HepG2 (cell line): ENCODE measurements around the gene PANK4. TPM values are rescaled to one million over a fixed set of nuclear protein-coding genes. Genes with fewer than 3 reads are reported as not detected.

Experiments
- ATAC-seq: fragments of 200-7000 bp; cut with Tn5 transposase; 3 replicates; pipeline ENCODE4 v1.9.1; 2020; ENCODE audit warnings: mild to moderate bottlenecking, moderate library complexity
- BruUV-seq: library from RNA; stranded (reverse); fragments of 400-500 nt; replicated peaks from 2 replicates; lab custom pipeline; 2021; lab: Mats Ljungman, UMichigan
- CTCF ChIA-PET: fragments of 300-600 bp; formaldehyde crosslinking; extraction: SDS; loops from one replicate; lab custom pipeline; 2021; ENCODE audit warnings: low total read pairs, inconsistent platforms, low intra/inter-chr PET ratio; lab: Yijun Ruan, JAX
- POLR2A ChIA-PET: fragments of 350-600 bp; sonication (Branson Sonifier 250); formaldehyde crosslinking; loops from one replicate; lab custom pipeline; 2020; ENCODE audit warnings: antibody characterized with exemption, inconsistent platforms; lab: Yijun Ruan, JAX
- DNase-seq: peaks from one replicate; pipeline ENCODE4 v3.0.0-alpha.2; 2015; ENCODE audit warnings: low spot score
- FAIRE-seq: peaks from 3 replicates; lab custom pipeline; 2011; peaks lifted over from hg19 to GRCh38; lab: Jason Lieb, UNC
- H2AFZ ChIP-seq: one replicate; pipeline ENCODE4 v1.6.1; 2011; ENCODE audit warnings: low read length, inconsistent platforms
- H3K27ac ChIP-seq: fragments of 300-600 bp; 3 replicates; pipeline ENCODE4 v1.8.0; 2011; ENCODE audit warnings: mixed run types, mild to moderate bottlenecking, mixed read lengths, low read length, inconsistent platforms; ENCODE audit not compliant: insufficient read depth; ENCODE audit errors: extremely low read length
- H3K27me3 ChIP-seq, 2 experiments: fragments of 200-600 bp in 1 of 2; 2 replicates in 1 of 2; 3 replicates in 1 of 2; pipeline versions ENCODE4 v1.6.0 to v1.8.0; 2011; ENCODE audit warnings: low read length in 2 of 2, mild to moderate bottlenecking in 2 of 2, moderate library complexity in 2 of 2, inconsistent platforms in 1 of 2; ENCODE audit not compliant: insufficient read depth in 2 of 2, control insufficient read depth in 1 of 2
- H3K36me3 ChIP-seq, 2 experiments: fragments of 200-600 bp in 1 of 2; replicated peaks in 1 of 2; 2 replicates in 1 of 2; 3 replicates in 1 of 2; pipeline versions ENCODE4 v1.5.1 to v1.8.0; 2011; ENCODE audit warnings: low read length in 2 of 2, inconsistent platforms in 1 of 2; ENCODE audit not compliant: insufficient read depth in 2 of 2, control insufficient read depth in 1 of 2
- H3K4me1 ChIP-seq: 2 replicates; pipeline ENCODE4 v1.5.1; 2012; ENCODE audit warnings: low read length, inconsistent platforms; ENCODE audit not compliant: insufficient read depth
- H3K4me2 ChIP-seq: 2 replicates; pipeline ENCODE4 v1.6.0; 2011; ENCODE audit warnings: low read depth, low read length, inconsistent platforms
- H3K4me3 ChIP-seq, 3 experiments: fragments of 200-600 bp in 1 of 3; sonication (generic), shearing (Covaris generic) in 1 of 3; replicated peaks in 1 of 3; 2 replicates each; pipeline ENCODE4 v1.5.1; 2011 to 2016; ENCODE audit warnings: low read length in 3 of 3, inconsistent platforms in 2 of 3, low read depth in 2 of 3, mild to moderate bottlenecking in 2 of 3, control low read depth in 1 of 3, mixed read lengths in 1 of 3; ENCODE audit not compliant: insufficient read depth in 1 of 3
- H3K79me2 ChIP-seq: one replicate; pipeline ENCODE4 v1.6.1; 2011; ENCODE audit warnings: low read length, inconsistent platforms; ENCODE audit not compliant: insufficient read depth
- H3K9ac ChIP-seq: 2 replicates; pipeline ENCODE4 v1.6.0; 2011; ENCODE audit warnings: mild to moderate bottlenecking, low read depth, low read length, inconsistent platforms; ENCODE audit not compliant: insufficient read depth
- H3K9me3 ChIP-seq: 2 replicates; pipeline ENCODE4 v1.5.1; 2012; ENCODE audit warnings: mild to moderate bottlenecking, low read length
- H4K20me1 ChIP-seq: 2 replicates; pipeline ENCODE4 v1.6.0; 2011; ENCODE audit warnings: inconsistent platforms, mild to moderate bottlenecking, low read length, moderate library complexity; ENCODE audit not compliant: insufficient read depth
- IRF2 ChIP-seq: IDR thresholded peaks from 2 replicates; pipeline ENCODE4 v1.6.1; 2018; ENCODE audit warnings: missing genetic modification reagents, missing compliant biosample characterization
- NFE2L2 ChIP-seq: fragments of 150-350 bp; IDR thresholded peaks from 2 replicates; pipeline ENCODE4 v1.6.1; 2014; ENCODE audit warnings: low read length
- PHB2 ChIP-seq: fragments of 450-650 bp; IDR thresholded peaks from 2 replicates; pipeline ENCODE4 v1.6.1; 2018; ENCODE audit not compliant: partially characterized antibody
- RBM22 ChIP-seq: fragments of 200-400 bp; formaldehyde crosslinking; optimal IDR thresholded peaks from 2 replicates; pipeline ENCODE3; 2017; ENCODE audit warnings: mild to moderate bottlenecking, low read length, moderate library complexity
- SOX5 ChIP-seq: IDR thresholded peaks from 2 replicates; pipeline ENCODE4 v1.6.1; 2016; ENCODE audit warnings: borderline replicate concordance
- ZNF12 ChIP-seq: sonication (generic); formaldehyde crosslinking; IDR thresholded peaks from 2 replicates; pipeline ENCODE4 v1.5.0; 2020; ENCODE audit warnings: missing genetic modification reagents
- ZNF317 ChIP-seq: sonication (generic); formaldehyde crosslinking; IDR thresholded peaks from 2 replicates; pipeline ENCODE4 v1.5.0; 2020; ENCODE audit warnings: mild to moderate bottlenecking, missing genetic modification reagents
- ZNF501 ChIP-seq: sonication (generic); formaldehyde crosslinking; IDR thresholded peaks from 2 replicates; pipeline ENCODE4 v1.5.1; 2020; ENCODE audit warnings: mild to moderate bottlenecking, moderate library complexity, missing genetic modification reagents
- ZNF552 ChIP-seq: sonication (generic); formaldehyde crosslinking; IDR thresholded peaks from 2 replicates; pipeline ENCODE4 v1.9.0; 2022; ENCODE audit warnings: missing genetic modification reagents, mild to moderate bottlenecking, borderline replicate concordance
- ZNF781 ChIP-seq: sonication (generic); formaldehyde crosslinking; IDR thresholded peaks from 2 replicates; pipeline ENCODE4 v1.5.1; 2020; ENCODE audit warnings: borderline replicate concordance, mild to moderate bottlenecking, missing genetic modification reagents; ENCODE audit errors: not compliant biosample characterization
- WGBS: methylation state at CpG from one replicate; pipeline ENCODE4 v1.1.6; 2017; ENCODE audit warnings: low lambda C conversion rate; 5-methylcytosine and 5-hydroxymethylcytosine counted together
- in situ Hi-C: cut with HindIII; loops from 2 replicates; pipeline ENCODE4 v1.10.0; 2017; ENCODE audit warnings: low pct_unique_long_range_greater_than_20kb; ENCODE audit not compliant: extremely low pct_ligation_motif_present
- intact Hi-C: fragments of 100-400 bp; cut with micrococcal nuclease; formaldehyde crosslinking; loops from one replicate; pipeline ENCODE4 v1.10.0; 2022; ENCODE audit not compliant: unreplicated experiment
- polyA plus RNA-seq, 8 experiments: library from polyadenylated mRNA; depleted of rRNA in 3 of 8; stranded (reverse) in 7 of 8; unstranded in 1 of 8; fragments of >200 nt; fragmentation: Illumina TruSeq in 4 of 8; extraction: Trizol in 4 of 8; gene quantifications; 2 replicates each; pipeline versions ENCODE4 v1.2.1 to v1.2.3, GENCODE V29; 2011 to 2016; ENCODE audit warnings: low read depth in 4 of 8, missing spikeins in 1 of 8, mixed read lengths in 1 of 8; ENCODE audit not compliant: insufficient read depth in 1 of 8
- total RNA-seq, 5 experiments: library from RNA; depleted of rRNA; stranded (reverse); fragments of >200 nt; fragmentation: Illumina TruSeq; extraction: Trizol; gene quantifications; 2 replicates each; pipeline ENCODE4 v1.2.3, GENCODE V29; 2016; ENCODE audit warnings: low read depth in 1 of 5
- TF ChIP-seq, protein P1 (sequence below): sonication (generic); formaldehyde crosslinking; IDR thresholded peaks from 2 replicates; pipeline ENCODE4 v1.5.0; 2020; ENCODE audit warnings: missing genetic modification reagents, mild to moderate bottlenecking, borderline replicate concordance

Gene PANK4
- total and polyA plus RNA-seq, 2 of the 13 experiments (the other 11 are each of a cell fraction or from before 2014, with no cell fraction given): 17.4 to 19.3 TPM

DNA sequence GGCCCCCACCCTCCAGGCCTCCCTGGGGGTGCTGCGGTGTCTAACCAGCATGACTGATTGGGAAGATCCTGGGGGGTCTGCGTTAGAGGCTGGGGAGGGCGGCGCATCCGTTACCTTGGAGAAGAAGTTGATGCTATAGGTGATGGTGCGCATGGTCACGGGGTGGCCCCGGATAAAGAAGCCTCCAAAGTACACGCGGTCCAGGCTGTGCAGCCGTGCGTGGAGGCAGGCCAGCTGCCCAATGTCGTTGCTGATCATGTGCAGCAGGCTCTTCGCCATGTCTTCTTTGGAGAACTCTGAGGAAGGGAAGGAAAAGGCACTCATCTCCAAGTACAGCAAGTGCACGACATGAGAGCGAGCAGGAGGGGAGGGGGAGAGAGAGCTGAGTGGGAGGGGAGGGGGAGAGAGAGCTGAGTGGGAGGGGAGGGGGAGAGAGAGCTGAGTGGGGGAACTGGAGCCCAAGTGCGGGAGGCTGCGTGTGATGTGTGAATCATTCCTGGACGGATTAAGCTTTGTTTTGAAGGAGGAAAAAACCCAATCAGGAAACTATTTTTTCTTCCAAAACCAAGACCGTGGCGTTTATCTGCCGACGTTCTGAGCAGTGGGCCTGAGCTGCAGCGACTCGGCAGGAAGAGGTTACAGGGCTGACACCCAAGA, 7.2 kb downstream of the PANK4 start:
- DNase-seq (no peak), FAIRE-seq (no peak), ATAC-seq (no peak)
- in situ Hi-C loops: loop anchor here (25.0 kb wide), 1 partner anchor 332 kb away; the partner anchor contains the start of gene FAAP20
- H3K9me3 ChIP-seq: no peaks in the 10 kb centered on the region
- H2AFZ ChIP-seq: no peak overlapping the region
- peaks cover 16% of the 10 kb centered on the region for H3K79me2 ChIP-seq
- POLR2A ChIA-PET: no interaction called here
- no peak overlapping the region for H3K27ac ChIP-seq
- no TSS peak for BruUV-seq
- no peak overlapping the region for H3K4me2 ChIP-seq
- no peak overlapping the region for H3K4me3 ChIP-seq
- peaks cover 23% of the 10 kb centered on the region for H3K4me1 ChIP-seq
- 95% methylated on average over 25 of the region's 25 CpGs for WGBS
- H3K36me3 ChIP-seq: peaks cover 25 to 67% of the 10 kb centered on the region in 2 experiments; a peak in 4 of 5 replicates
- H3K9ac ChIP-seq: no peak overlapping the region
- TF ChIP-seq PHB2 (no peak), ZNF317 (CRISPR knock-in tag) (no peak), ZNF781 (no peak), ZNF12 (CRISPR knock-in tag) (no peak), SOX5 (CRISPR knock-in tag) (no peak)
- intact Hi-C loops: no loop called here
- CTCF ChIA-PET: no interaction called here
- H3K27me3 ChIP-seq: no peaks in the 10 kb centered on the region
- peaks cover 16% of the 10 kb centered on the region; the same call in 1 of the 2 replicates for H4K20me1 ChIP-seq

GRCh38 chr1:2518528-2518927, 7.9 kb downstream of the PANK4 start:
- Histone ChIP-seq H3K36me3 (peaks cover 23 to 73% of the 10 kb centered on the region in 2 experiments; a peak in 4 of 5 replicates), H3K4me3 (no peak overlapping the region), H3K9ac (no peak overlapping the region), H2AFZ (no peak overlapping the region), H3K9me3 (no peaks in the 10 kb centered on the region), H3K79me2 (peaks cover 10% of the 10 kb centered on the region), H3K4me1 (peaks cover 16% of the 10 kb centered on the region), H3K27me3 (no peaks in the 10 kb centered on the region), H4K20me1 (peaks cover 11% of the 10 kb centered on the region; the same call in 1 of the 2 replicates), H3K4me2 (no peak overlapping the region), H3K27ac (no peak overlapping the region)
- 98% methylated on average over 24 of the region's 26 CpGs for WGBS
- ChIA-PET CTCF (no interaction called here), POLR2A (no interaction called here)
- no peak for DNase-seq
- FAIRE-seq: no peak
- no TSS peak for BruUV-seq
- no peak for ATAC-seq
- in situ Hi-C loops: loop anchor here (25.0 kb wide), 1 partner anchor 331 kb away; the partner anchor contains the start of gene FAAP20
- intact Hi-C loops: no loop called here
- TF ChIP-seq RBM22: peak; percentile 27
- no peak for TF ChIP-seq ZNF501
- no peak for TF ChIP-seq ZNF552 (CRISPR knock-in tag)
- no peak for TF ChIP-seq IRF2 (CRISPR knock-in tag)
- TF ChIP-seq NFE2L2: no peak
- TF ChIP-seq, protein P1, sequence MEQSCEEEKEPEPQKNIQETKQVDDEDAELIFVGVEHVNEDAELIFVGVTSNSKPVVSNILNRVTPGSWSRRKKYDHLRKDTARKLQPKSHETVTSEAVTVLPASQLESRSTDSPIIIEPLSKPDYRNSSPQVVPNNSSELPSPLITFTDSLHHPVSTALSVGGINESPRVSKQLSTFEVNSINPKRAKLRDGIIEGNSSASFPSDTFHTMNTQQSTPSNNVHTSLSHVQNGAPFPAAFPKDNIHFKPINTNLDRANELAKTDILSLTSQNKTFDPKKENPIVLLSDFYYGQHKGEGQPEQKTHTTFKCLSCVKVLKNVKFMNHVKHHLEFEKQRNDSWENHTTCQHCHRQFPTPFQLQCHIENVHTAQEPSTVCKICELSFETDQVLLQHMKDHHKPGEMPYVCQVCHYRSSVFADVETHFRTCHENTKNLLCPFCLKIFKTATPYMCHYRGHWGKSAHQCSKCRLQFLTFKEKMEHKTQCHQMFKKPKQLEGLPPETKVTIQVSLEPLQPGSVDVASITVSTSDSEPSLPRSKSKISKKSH (CRISPR knock-in tag): no peak
